HG02852 (cell line): Measurements from ENCODE around the gene SLC36A3.
A peak's percentile ranks its signal among the peaks of the same experiment; 100 is the strongest.
"Not testable (repeated sequence)": the region's sequence is repeated elsewhere in the genome, so short reads cannot be mapped to it uniquely, and the experiment has no call there.

ENCODE experiments used
- ATAC-seq: cut with Tn5 transposase; IDR thresholded peaks from one replicate; pipeline ENCODE4 v1.9.1; 2021; ENCODE audit warnings: mild to moderate bottlenecking, moderate library complexity; ENCODE audit not compliant: unreplicated experiment

Gene SLC36A3

GRCh38 chr5:151309266-151309665, 5.7 kb upstream of the SLC36A3 start:
- ATAC-seq = not testable (repeated sequence)

- ATAC-seq = no peak
Observed at GRCh38 chr5:151298063-151298855, 5.3 kb downstream of the SLC36A3 start.

- no peak for ATAC-seq
Observed at GRCh38 chr5:151296974-151297373, 6.6 kb downstream of the SLC36A3 start.

- no peak for ATAC-seq
Observed at GRCh38 chr5:151296478-151296830, 7.1 kb downstream of the SLC36A3 start.

- no peak for ATAC-seq
Observed at GRCh38 chr5:151295791-151296477, 7.6 kb downstream of the SLC36A3 start.

- ATAC-seq = no peak
Observed at GRCh38 chr5:151295138-151295537, 8.4 kb downstream of the SLC36A3 start.

GRCh38 chr5:151293624-151294023, 9.9 kb downstream of the SLC36A3 start:
- ATAC-seq = no peak

- no peak for ATAC-seq
Observed at GRCh38 chr5:151288180-151288579, 15.4 kb downstream of the SLC36A3 start.

GRCh38 chr5:151286246-151286645, 17.3 kb downstream of the SLC36A3 start:
- no peak for ATAC-seq

- no peak for ATAC-seq
Observed at GRCh38 chr5:151285683-151286082, 17.9 kb downstream of the SLC36A3 start.

GRCh38 chr5:151284392-151284967, 19.1 kb downstream of the SLC36A3 start:
- ATAC-seq = no peak

GRCh38 chr5:151283120-151283825, 20.3 kb downstream of the SLC36A3 start:
- ATAC-seq = no peak

GRCh38 chr5:151281001-151281639, 22.4 kb downstream of the SLC36A3 start:
- no peak for ATAC-seq

GRCh38 chr5:151280443-151280842, 23.1 kb downstream of the SLC36A3 start:
- no peak for ATAC-seq

- ATAC-seq = no peak
Observed at GRCh38 chr5:151278845-151279244, 24.7 kb downstream of the SLC36A3 start.

- ATAC-seq = no peak
Observed at GRCh38 chr5:151275803-151276202, 27.8 kb downstream of the SLC36A3 start.

- ATAC-seq = no peak
Observed at GRCh38 chr5:151274666-151275065, 28.9 kb downstream of the SLC36A3 start.

GRCh38 chr5:151271336-151271735, 32.2 kb downstream of the SLC36A3 start:
- no peak for ATAC-seq

GRCh38 chr5:151270599-151270998, 33.0 kb downstream of the SLC36A3 start:
- ATAC-seq = peak; percentile 96

- ATAC-seq = no peak
Observed at GRCh38 chr5:151267491-151268260, 35.9 kb downstream of the SLC36A3 start.
